Retinal pigment epithelial cell (primary cell): ENCODE results near the gene GABRG3.
A peak's percentile ranks its signal among the peaks of the same experiment; 100 is the strongest.

Source experiments
- DNase-seq: peaks from one replicate; pipeline ENCODE4 v3.0.0-alpha.2; 2010; ENCODE audit warnings: low read depth
- H3K4me3 ChIP-seq: 2 replicates; pipeline ENCODE4 v1.5.1; 2011; ENCODE audit warnings: mild to moderate bottlenecking, low read length, control low read depth, moderate library complexity
- TF ChIP-seq, protein P1 (sequence below): conservative IDR thresholded peaks from 2 replicates; pipeline ENCODE4 v1.5.1; 2011; ENCODE audit warnings: low read depth, low read length, control low read depth, inconsistent platforms

GABRG3 gene

DNA sequence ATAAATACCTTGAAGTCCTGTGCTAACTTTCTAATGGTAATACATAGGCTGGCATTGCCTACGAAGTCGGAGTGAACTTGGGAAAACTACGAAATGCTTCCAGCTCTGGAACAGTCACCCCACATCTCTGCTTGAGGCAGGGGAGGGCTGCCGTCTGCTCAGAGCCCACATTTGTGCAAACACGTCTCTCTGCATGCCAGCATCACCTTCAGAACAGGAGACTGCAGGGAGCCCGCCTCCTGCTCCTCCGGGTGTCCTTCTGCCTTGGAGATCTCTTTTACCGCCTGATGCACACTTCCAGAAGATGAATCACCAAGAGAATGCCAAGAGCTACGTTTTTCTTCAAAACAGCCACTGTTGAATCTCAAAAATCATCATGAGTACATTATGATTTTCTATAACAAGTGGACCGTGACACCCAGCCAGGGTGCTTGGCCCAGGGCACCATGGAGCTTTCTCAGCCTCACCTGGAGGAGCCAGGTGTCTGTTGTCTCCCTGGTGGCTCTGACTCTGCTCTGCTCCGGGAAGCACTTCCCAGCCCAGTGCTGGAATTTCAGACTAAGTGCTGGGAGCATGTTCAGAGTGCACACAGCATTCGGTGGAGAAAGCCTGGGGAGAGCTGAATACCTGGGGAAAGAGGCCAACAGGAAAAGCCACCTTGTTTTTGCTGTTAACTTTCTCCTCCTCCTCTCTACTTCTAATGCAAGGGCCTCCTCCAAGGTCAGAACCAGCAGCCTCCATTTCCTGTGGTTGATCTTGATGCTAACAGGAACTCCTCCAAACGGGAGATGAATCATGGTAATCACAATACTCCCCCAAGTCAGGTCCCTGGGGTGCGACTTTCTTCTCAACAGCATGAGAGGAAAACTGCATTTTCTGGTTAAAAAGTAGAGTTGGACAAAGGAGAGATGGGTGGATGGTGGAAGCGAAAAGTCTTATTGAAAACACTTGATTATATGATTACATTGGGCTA lies 467.7 kb downstream of the GABRG3 start:
- H3K4me3 ChIP-seq: no peak overlapping the region
- TF ChIP-seq, protein P1, sequence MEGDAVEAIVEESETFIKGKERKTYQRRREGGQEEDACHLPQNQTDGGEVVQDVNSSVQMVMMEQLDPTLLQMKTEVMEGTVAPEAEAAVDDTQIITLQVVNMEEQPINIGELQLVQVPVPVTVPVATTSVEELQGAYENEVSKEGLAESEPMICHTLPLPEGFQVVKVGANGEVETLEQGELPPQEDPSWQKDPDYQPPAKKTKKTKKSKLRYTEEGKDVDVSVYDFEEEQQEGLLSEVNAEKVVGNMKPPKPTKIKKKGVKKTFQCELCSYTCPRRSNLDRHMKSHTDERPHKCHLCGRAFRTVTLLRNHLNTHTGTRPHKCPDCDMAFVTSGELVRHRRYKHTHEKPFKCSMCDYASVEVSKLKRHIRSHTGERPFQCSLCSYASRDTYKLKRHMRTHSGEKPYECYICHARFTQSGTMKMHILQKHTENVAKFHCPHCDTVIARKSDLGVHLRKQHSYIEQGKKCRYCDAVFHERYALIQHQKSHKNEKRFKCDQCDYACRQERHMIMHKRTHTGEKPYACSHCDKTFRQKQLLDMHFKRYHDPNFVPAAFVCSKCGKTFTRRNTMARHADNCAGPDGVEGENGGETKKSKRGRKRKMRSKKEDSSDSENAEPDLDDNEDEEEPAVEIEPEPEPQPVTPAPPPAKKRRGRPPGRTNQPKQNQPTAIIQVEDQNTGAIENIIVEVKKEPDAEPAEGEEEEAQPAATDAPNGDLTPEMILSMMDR: no peak
- DNase-seq: no peak

DNA sequence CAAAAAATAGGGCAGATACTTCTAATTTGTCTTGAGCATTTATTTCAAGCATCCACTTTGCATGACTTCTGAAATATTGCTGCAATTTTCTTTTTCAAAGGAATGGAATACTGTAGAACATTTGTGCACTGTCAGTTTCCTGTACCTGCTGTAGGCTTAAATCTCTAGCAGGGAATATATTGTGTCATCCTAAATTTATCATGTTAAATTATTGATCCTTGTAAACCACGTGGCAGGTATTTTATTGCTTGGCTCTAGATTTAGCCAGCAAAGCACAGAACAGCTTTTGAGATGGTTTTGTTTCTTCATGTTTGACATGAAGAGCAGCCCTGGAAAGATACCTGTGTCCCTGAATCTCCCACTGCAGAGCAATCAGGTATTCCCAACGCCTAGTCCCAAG lies 470.1 kb downstream of the GABRG3 start:
- no peak overlapping the region for H3K4me3 ChIP-seq
- TF ChIP-seq, protein P1: no peak
- DNase-seq: no peak

DNA sequence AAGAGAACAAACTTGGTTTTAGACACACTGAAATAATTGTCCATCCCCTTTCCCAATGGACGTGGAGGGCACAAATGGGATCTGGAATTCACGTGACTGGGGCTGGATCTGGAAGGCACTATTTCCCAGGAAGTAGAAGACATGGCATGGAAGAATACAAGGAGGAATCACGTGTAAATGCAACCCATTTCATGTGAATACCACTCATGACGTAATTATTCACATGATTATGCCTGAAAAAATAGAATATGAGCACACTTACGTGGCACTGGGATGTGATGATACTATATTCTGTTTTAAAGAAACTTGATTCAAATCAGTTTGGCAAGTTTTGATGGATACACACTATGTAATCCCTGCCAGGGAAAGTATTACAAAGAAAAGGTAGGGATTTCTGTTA lies 477.3 kb downstream of the GABRG3 start:
- no peak overlapping the region for H3K4me3 ChIP-seq
- DNase-seq: no peak
- TF ChIP-seq, protein P1: no peak

DNA sequence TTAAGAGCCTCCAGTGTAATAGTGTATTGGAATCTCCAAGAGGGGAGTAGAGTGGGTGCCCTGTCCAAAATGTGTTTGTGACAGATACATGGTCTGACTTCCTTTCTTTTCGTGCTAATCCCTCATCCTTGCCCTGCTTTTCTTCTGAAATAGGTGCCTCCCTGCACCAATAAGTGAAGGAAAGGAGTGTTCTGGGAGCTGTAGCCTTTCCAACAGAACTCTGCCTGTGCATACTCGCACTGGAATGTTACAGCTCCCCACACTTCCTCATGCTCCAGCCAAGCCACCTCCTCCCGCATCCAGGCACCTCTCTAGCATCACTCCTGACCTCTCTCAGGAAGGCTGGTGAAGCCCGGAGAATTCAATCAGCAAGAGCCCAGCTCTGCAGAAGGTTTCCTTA lies 478.0 kb downstream of the GABRG3 start:
- DNase-seq: no peak
- no peak overlapping the region for H3K4me3 ChIP-seq
- TF ChIP-seq, protein P1: no peak

DNA sequence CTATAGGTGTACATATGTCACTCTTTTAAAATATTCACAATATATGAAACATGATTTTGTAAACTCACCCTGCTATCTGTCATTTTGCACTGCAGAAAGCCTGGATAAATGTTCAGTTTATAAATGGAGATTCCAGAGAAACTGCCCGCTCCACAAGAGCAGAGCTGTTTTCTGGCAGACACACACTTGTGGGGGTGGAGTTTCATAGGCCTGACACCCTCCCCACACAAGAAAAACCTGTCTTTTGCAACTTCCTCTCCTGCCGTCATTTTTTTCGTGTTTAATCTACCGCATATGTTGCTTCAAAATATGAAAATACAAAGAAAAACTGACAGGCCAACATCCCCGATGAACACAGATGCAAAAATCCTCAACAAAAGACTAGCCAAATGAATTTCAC lies 479.0 kb downstream of the GABRG3 start:
- no peak for DNase-seq
- no peak overlapping the region for H3K4me3 ChIP-seq
- TF ChIP-seq, protein P1: no peak

DNA sequence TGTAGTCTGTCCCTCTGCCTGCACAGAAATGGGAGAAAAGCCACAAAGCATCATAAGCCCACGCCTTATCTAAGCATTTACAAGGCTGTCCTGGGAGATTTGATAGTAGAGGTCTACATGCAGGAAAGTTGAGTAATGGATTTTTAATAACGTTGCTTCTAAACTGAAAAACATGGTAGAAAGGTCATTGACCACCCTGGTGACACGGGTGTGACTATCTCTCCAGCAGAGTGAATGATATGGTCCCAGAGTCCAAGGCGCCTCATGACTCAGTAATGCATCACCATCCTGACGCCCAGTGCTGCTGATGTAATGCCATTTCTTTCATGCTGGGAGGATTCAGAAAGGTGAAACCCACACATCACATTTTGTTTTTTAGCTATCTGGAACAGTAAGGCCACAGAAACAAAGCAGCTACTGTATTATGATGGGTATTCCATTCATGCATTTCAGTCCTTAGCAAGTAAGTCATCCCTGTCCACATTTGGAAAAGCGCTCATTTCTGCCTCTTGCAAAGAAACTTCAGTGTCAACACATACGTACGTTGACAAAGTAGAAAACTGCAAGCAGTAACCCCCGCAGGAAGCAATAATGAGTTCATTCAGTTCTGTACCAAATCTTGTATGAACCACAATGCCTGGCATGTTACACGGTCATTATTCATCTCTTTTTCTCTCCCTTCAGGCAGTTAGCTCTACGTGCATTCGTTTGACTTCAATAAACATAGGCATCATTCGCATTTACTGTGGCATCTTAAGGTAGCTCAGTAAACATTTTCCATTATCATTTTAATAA lies 483.5 kb downstream of the GABRG3 start:
- TF ChIP-seq, protein P1: no peak
- peak; percentile 6 for DNase-seq
- H3K4me3 ChIP-seq: no peak overlapping the region

DNA sequence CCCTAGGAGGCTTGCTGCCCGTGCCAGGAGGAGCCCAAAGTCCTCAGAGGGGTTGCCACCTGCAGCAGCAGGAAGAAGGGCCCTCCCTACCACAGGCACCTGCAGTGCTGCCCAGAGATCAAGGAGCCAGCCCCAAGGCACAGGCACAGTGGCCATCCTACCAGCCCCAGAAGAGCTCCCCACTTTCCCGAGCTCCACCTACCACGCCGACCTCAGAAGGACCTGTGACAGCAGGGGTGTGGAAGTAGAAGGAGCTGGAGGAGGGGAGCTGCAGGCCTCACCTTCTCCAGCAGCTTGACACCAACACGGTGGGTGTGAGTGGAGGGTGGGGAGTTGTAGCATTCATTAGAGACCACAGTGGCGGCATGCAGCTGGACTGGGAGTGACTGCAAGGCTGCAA lies 485.8 kb downstream of the GABRG3 start:
- TF ChIP-seq, protein P1: no peak
- DNase-seq: no peak
- no peak overlapping the region for H3K4me3 ChIP-seq
